ENCODE data around the gene MAP7D1. TPM values are rescaled to one million over a fixed set of nuclear protein-coding genes. Genes with fewer than 3 reads are reported as not detected.

MAP7D1 gene
- total RNA-seq, 1 donor = 132 TPM

DNA sequence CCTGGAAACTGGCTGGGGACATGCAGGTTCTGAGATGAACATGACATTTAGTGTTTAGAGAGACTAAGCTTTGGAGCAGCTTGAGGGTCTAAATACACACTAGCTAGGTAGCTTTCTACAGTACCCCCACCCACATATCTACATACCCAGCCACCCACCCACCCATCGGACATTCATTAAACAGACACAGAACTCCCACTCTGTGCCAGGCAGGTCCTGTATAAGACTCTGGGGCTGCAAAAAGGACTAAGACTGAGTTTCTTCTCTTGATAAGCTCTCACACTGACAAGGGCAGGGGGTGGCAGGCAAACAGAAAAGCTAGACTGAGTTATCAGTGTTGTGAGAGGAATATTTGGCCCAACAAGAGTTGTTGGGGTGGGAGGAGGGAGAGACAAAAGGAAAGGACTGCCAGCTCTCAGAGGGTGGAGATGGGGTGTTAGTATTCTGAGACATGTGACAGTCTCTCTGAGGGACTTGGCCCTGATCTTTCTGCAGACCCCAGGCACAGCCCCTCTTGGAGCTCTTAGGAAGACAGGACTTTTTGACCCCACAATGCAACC lies 6.8 kb downstream of the MAP7D1 start:
- TF ChIP-seq, protein P1, sequence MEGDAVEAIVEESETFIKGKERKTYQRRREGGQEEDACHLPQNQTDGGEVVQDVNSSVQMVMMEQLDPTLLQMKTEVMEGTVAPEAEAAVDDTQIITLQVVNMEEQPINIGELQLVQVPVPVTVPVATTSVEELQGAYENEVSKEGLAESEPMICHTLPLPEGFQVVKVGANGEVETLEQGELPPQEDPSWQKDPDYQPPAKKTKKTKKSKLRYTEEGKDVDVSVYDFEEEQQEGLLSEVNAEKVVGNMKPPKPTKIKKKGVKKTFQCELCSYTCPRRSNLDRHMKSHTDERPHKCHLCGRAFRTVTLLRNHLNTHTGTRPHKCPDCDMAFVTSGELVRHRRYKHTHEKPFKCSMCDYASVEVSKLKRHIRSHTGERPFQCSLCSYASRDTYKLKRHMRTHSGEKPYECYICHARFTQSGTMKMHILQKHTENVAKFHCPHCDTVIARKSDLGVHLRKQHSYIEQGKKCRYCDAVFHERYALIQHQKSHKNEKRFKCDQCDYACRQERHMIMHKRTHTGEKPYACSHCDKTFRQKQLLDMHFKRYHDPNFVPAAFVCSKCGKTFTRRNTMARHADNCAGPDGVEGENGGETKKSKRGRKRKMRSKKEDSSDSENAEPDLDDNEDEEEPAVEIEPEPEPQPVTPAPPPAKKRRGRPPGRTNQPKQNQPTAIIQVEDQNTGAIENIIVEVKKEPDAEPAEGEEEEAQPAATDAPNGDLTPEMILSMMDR (IDR thresholded peaks at IDR 0.05; ENCODE audit: extremely low read depth, low read depth, low read length) = no peak
- Histone ChIP-seq H3K4me1 (ENCODE audit: insufficient read depth, low read length) (peaks cover 67% of the 10 kb centered on the region), H3K4me2 (ENCODE audit: insufficient read depth, low read length) (no peak overlapping the region), H3K4me3 (ENCODE audit: insufficient read depth, low read length) (no peak overlapping the region), H3K27ac (ENCODE audit: low read depth, low read length) (peak overlapping the region; percentile 73), H3K79me2 (ENCODE audit: insufficient read depth, low read length) (peaks cover 99% of the 10 kb centered on the region), H3K9me3 (ENCODE audit: low read depth, low read length) (no peaks in the 10 kb centered on the region), H4K20me1 (ENCODE audit: insufficient read depth, low read length) (peaks cover 93% of the 10 kb centered on the region), H3K27me3 (ENCODE audit: insufficient read depth, low read length) (no peaks in the 10 kb centered on the region), H2AFZ (ENCODE audit: low read length) (no peak overlapping the region), H3K36me3 (ENCODE audit: insufficient read depth, low read length) (peaks cover 36% of the 10 kb centered on the region)
- DNase-seq (ENCODE audit: insufficient read length, low spot score, missing footprints) = no peak

DNA sequence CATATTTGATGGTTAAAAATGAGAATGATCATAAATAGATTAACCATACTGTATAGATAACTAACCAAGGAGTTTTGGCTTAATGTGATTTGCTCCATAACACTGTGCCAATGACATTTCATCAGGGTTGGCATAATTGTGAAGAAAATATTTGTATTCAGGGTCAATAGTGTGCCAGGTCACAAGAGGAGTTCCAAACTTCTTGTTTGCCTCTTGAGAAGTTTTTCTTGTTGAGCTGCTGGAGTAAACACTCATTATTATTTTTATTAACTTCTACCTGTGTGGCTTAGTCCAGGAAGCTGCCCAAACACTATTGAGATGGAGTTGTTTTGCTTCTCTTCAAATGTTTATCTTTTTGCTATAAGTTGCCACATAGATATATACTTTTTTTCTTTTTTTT lies 7.5 kb downstream of the MAP7D1 start:
- peaks cover 37% of the 10 kb centered on the region for H3K36me3 ChIP-seq (ENCODE audit: insufficient read depth, low read length)
- H3K79me2 ChIP-seq (ENCODE audit: insufficient read depth, low read length) = peaks cover 99% of the 10 kb centered on the region
- peak overlapping the region; percentile 73 for H3K27ac ChIP-seq (ENCODE audit: low read depth, low read length)
- DNase-seq (ENCODE audit: insufficient read length, low spot score, missing footprints) = no peak
- H2AFZ ChIP-seq (ENCODE audit: low read length) = no peak overlapping the region
- no peak overlapping the region for H3K4me2 ChIP-seq (ENCODE audit: insufficient read depth, low read length)
- no peaks in the 10 kb centered on the region for H3K9me3 ChIP-seq (ENCODE audit: low read depth, low read length)
- H3K27me3 ChIP-seq (ENCODE audit: insufficient read depth, low read length) = no peaks in the 10 kb centered on the region
- H3K4me3 ChIP-seq (ENCODE audit: insufficient read depth, low read length) = no peak overlapping the region
- peaks cover 91% of the 10 kb centered on the region for H4K20me1 ChIP-seq (ENCODE audit: insufficient read depth, low read length)
- TF ChIP-seq, protein P1 (IDR thresholded peaks at IDR 0.05; ENCODE audit: extremely low read depth, low read depth, low read length) = no peak
- H3K4me1 ChIP-seq (ENCODE audit: insufficient read depth, low read length) = peaks cover 61% of the 10 kb centered on the region

DNA sequence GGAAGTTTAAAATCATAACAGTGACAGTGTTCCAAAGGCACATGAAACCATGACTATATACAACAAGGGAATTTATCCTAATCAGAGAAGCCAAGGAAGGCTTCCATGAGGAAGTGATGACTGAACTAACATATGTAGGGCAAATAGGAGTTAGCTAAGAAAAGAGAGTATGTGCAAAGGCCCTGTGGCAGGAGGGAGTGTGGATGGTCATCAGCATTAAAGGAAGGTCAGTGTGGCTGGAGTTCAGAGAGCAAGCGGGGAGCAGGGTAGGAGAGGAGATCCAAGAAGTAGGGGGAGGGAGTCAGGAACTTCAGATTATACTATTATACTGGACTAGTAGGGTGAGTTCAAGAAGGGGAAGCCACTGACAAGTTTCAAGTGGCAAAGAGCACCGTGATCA lies 8.4 kb downstream of the MAP7D1 start:
- Histone ChIP-seq H4K20me1 (ENCODE audit: insufficient read depth, low read length) (peaks cover 89% of the 10 kb centered on the region), H3K27ac (ENCODE audit: low read depth, low read length) (peak overlapping the region; percentile 40)

DNA sequence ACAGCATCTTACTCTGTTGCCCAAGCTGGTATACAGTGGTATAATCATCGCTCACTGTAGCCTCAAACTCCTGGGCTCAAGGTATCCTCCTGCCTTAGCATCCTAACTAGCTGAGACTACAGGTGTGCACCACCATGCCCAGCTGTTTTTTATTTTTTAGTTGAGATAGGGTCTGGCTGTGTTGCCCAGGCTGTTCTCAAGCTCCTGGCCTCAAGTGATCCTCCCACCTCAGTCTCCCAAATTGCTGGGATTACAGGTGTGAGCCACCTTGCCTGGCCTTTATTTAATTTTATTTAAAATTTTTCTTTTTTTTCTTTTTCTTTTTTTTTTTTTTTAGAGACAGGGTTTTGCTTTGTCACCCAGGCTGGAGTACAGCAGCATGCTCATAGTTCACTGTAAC lies 9.2 kb downstream of the MAP7D1 start:
- no peak for DNase-seq (ENCODE audit: insufficient read length, low spot score, missing footprints)
- Histone ChIP-seq H3K79me2 (ENCODE audit: insufficient read depth, low read length) (peaks cover 98% of the 10 kb centered on the region), H3K36me3 (ENCODE audit: insufficient read depth, low read length) (peaks cover 25% of the 10 kb centered on the region), H3K4me3 (ENCODE audit: insufficient read depth, low read length) (no peak overlapping the region), H3K27ac (ENCODE audit: low read depth, low read length) (peak overlapping the region; percentile 86), H3K4me1 (ENCODE audit: insufficient read depth, low read length) (peaks cover 48% of the 10 kb centered on the region), H2AFZ (ENCODE audit: low read length) (no peak overlapping the region), H3K4me2 (ENCODE audit: insufficient read depth, low read length) (no peak overlapping the region), H3K27me3 (ENCODE audit: insufficient read depth, low read length) (no peaks in the 10 kb centered on the region), H3K9me3 (ENCODE audit: low read depth, low read length) (no peaks in the 10 kb centered on the region), H4K20me1 (ENCODE audit: insufficient read depth, low read length) (peaks cover 88% of the 10 kb centered on the region)
- TF ChIP-seq, protein P1 (IDR thresholded peaks at IDR 0.05; ENCODE audit: extremely low read depth, low read depth, low read length) = no peak

More for the DNA sequence above, 8.4 kb downstream of the MAP7D1 start:
- Histone ChIP-seq H2AFZ (ENCODE audit: low read length) (no peak overlapping the region), H3K36me3 (ENCODE audit: insufficient read depth, low read length) (peaks cover 30% of the 10 kb centered on the region), H3K79me2 (ENCODE audit: insufficient read depth, low read length) (peaks cover 98% of the 10 kb centered on the region), H3K4me2 (ENCODE audit: insufficient read depth, low read length) (no peak overlapping the region), H3K9me3 (ENCODE audit: low read depth, low read length) (no peaks in the 10 kb centered on the region), H3K4me1 (ENCODE audit: insufficient read depth, low read length) (peaks cover 55% of the 10 kb centered on the region), H3K4me3 (ENCODE audit: insufficient read depth, low read length) (no peak overlapping the region), H3K27me3 (ENCODE audit: insufficient read depth, low read length) (no peaks in the 10 kb centered on the region)
- TF ChIP-seq, protein P1 (IDR thresholded peaks at IDR 0.05; ENCODE audit: extremely low read depth, low read depth, low read length) = no peak
- no peak for DNase-seq (ENCODE audit: insufficient read length, low spot score, missing footprints)

Data from osteoblast (primary cell).